GM23338 (cell line): Measurements from ENCODE around the gene ARL15. TPM values are rescaled to one million over a fixed set of nuclear protein-coding genes. Genes with fewer than 3 reads are reported as not detected.

Experiments used
- ATAC-seq: fragments of 200-7000 bp; cut with Tn5 transposase; 3 replicates; pipeline ENCODE4 v1.9.1; 2020
- DNase-seq: peaks from one replicate; pipeline ENCODE4 v3.0.0-alpha.2; 2015; ENCODE audit warnings: low spot score
- H2AFZ ChIP-seq: fragments of 200-600 bp; sonication (generic); 2 replicates; pipeline ENCODE4 v1.8.0; 2016; ENCODE audit warnings: antibody characterized with exemption, mild to moderate bottlenecking, moderate library complexity
- H3F3A ChIP-seq: fragments of 200-600 bp; sonication (generic); replicated peaks from 2 replicates; pipeline ENCODE4 v1.8.0; 2017; ENCODE audit warnings: antibody characterized with exemption, mixed run types, low read depth
- H3K27ac ChIP-seq: fragments of 200-600 bp; sonication (generic); 2 replicates; pipeline ENCODE4 v1.6.1; 2016; ENCODE audit warnings: low read depth
- H3K27me3 ChIP-seq: fragments of 200-600 bp; sonication (generic); 2 replicates; pipeline ENCODE4 v1.8.0; 2016; ENCODE audit warnings: mild to moderate bottlenecking, mixed run types, moderate library complexity; ENCODE audit not compliant: insufficient read depth
- H3K36me3 ChIP-seq: fragments of 200-600 bp; sonication (generic); 2 replicates; pipeline ENCODE4 v1.8.0; 2016; ENCODE audit warnings: mild to moderate bottlenecking; ENCODE audit not compliant: insufficient read depth
- H3K4me1 ChIP-seq: fragments of 200-600 bp; sonication (generic); 2 replicates; pipeline ENCODE4 v1.8.0; 2016; ENCODE audit warnings: mild to moderate bottlenecking, moderate library complexity; ENCODE audit not compliant: insufficient read depth
- H3K4me2 ChIP-seq: fragments of 200-600 bp; sonication (generic); 2 replicates; pipeline ENCODE4 v1.7.1; 2017; ENCODE audit warnings: mixed run types
- H3K4me3 ChIP-seq: fragments of 200-600 bp; sonication (generic); 2 replicates; pipeline ENCODE4 v1.6.1; 2016; ENCODE audit warnings: mixed run types
- H3K79me2 ChIP-seq: fragments of 200-600 bp; sonication (generic); replicated peaks from 2 replicates; pipeline ENCODE4 v1.8.0; 2017; ENCODE audit warnings: mild to moderate bottlenecking; ENCODE audit not compliant: insufficient read depth
- H3K9me2 ChIP-seq: fragments of 200-600 bp; sonication (generic); 2 replicates; pipeline ENCODE4 v1.8.0; 2017; ENCODE audit not compliant: insufficient read depth
- H4K20me1 ChIP-seq: fragments of 200-600 bp; sonication (generic); replicated peaks from 2 replicates; pipeline ENCODE4 v1.8.0; 2017; ENCODE audit warnings: mild to moderate bottlenecking; ENCODE audit not compliant: insufficient read depth
- H3K27ac Mint-ChIP-seq: 2 replicates; pipeline ENCODE4 v1.8.0; 2020; ENCODE audit warnings: inconsistent platforms, mild to moderate bottlenecking, moderate library complexity, mixed read lengths
- H3K27me3 Mint-ChIP-seq: 3 replicates; pipeline ENCODE4 v1.8.0; 2022; ENCODE audit warnings: low read depth, mild to moderate bottlenecking, moderate library complexity, mixed read lengths, inconsistent platforms; ENCODE audit not compliant: insufficient read depth, poor library complexity
- H3K36me3 Mint-ChIP-seq: 3 replicates; pipeline ENCODE4 v1.8.0; 2021; ENCODE audit warnings: low read depth, mild to moderate bottlenecking, inconsistent platforms, moderate library complexity, mixed read lengths
- H3K4me1 Mint-ChIP-seq: 3 replicates; pipeline ENCODE4 v1.8.0; 2020; ENCODE audit warnings: mild to moderate bottlenecking, inconsistent platforms, mixed read lengths
- H3K4me3 Mint-ChIP-seq: 3 replicates; pipeline ENCODE4 v1.8.0; 2021; ENCODE audit warnings: moderate library complexity, mild to moderate bottlenecking, inconsistent platforms, mixed read lengths
- H3K9me3 Mint-ChIP-seq: 3 replicates; pipeline ENCODE4 v1.8.0; 2020; ENCODE audit warnings: moderate library complexity, mild to moderate bottlenecking, inconsistent platforms, mixed read lengths
- CTCF ChIP-seq, 2 experiments: fragments of 200-600 bp in 1 of 2; sonication (generic) in 1 of 2; conservative IDR thresholded peaks; 2 replicates each; pipeline versions ENCODE4 v1.5.1 to v1.6.1; 2016 to 2017; ENCODE audit warnings: antibody characterized with exemption in 2 of 2, low read depth in 2 of 2, mild to moderate bottlenecking in 2 of 2, moderate library complexity in 1 of 2
- ETS1 ChIP-seq: IDR thresholded peaks from 2 replicates; pipeline ENCODE4 v1.6.1; 2016; ENCODE audit warnings: antibody characterized with exemption
- EZH2 ChIP-seq: fragments of 200-600 bp; sonication (generic); IDR thresholded peaks from one replicate; pipeline ENCODE4 v1.8.0; 2017; ENCODE audit warnings: antibody characterized with exemption, mild to moderate bottlenecking, low read depth; ENCODE audit not compliant: unreplicated experiment
- JUNB ChIP-seq: IDR thresholded peaks from one replicate; pipeline ENCODE4 v1.6.1; 2016; ENCODE audit warnings: antibody characterized with exemption; ENCODE audit not compliant: unreplicated experiment
- NANOG ChIP-seq: IDR thresholded peaks from 2 replicates; pipeline ENCODE4 v1.6.1; 2016; ENCODE audit warnings: antibody characterized with exemption, borderline replicate concordance
- POLR2AphosphoS5 ChIP-seq: IDR thresholded peaks from 2 replicates; pipeline ENCODE4 v1.6.1; 2016; ENCODE audit warnings: antibody characterized with exemption, low read depth
- STAT1 ChIP-seq: IDR thresholded peaks from one replicate; pipeline ENCODE4 v1.6.1; 2016; ENCODE audit warnings: antibody characterized with exemption; ENCODE audit not compliant: unreplicated experiment
- ZNF114 ChIP-seq: fragments of 250-450 bp; sonication (Bioruptor Pico); IDR thresholded peaks from 2 replicates; pipeline ENCODE4 v1.5.0; 2020; ENCODE audit warnings: mild to moderate bottlenecking, moderate library complexity
- ZNF331 ChIP-seq: fragments of 250-450 bp; sonication (Bioruptor Pico); IDR thresholded peaks from 2 replicates; pipeline ENCODE4 v1.5.0; 2020; ENCODE audit warnings: low read depth, mild to moderate bottlenecking, moderate library complexity
- ZNF462 ChIP-seq: fragments of 250-450 bp; sonication (Bioruptor Pico); IDR thresholded peaks from 2 replicates; pipeline ENCODE4 v1.5.0; 2020; ENCODE audit warnings: mild to moderate bottlenecking, moderate library complexity
- polyA plus RNA-seq: library from polyadenylated mRNA; unstranded; fragments of >200 nt; fragmentation: Nextera tagmentation; extraction: Ambion mirVana; gene quantifications from 2 replicates; pipeline ENCODE4 v1.2.1, GENCODE V29; 2016
- total RNA-seq: library from RNA; depleted of rRNA; stranded (reverse); fragments of >200 nt; shearing (Covaris generic); gene quantifications from 2 replicates; pipeline ENCODE4 v1.2.3, GENCODE V29; 2014

Gene ARL15
- total and polyA plus RNA-seq, 2 experiments from 2014 or later: 13.0 to 54.0 TPM

GRCh38 chr5:54332720-54333119, 22.3 kb upstream of the ARL15 start (continued):
- no peak for TF ChIP-seq ZNF462
- no peak for TF ChIP-seq NANOG
- TF ChIP-seq ETS1: no peak
- TF ChIP-seq POLR2AphosphoS5: no peak

- Histone ChIP-seq H4K20me1 (no peaks in the 10 kb centered on the region), H2AFZ (no peak overlapping the region), H3K79me2 (no peaks in the 10 kb centered on the region), H3K4me2 (no peak overlapping the region), H3F3A (no peaks in the 10 kb centered on the region), H3K4me3 (no peak overlapping the region), H3K36me3 (no peaks in the 10 kb centered on the region), H3K4me1 (peaks cover 8% of the 10 kb centered on the region), H3K9me2 (peaks cover 11% of the 10 kb centered on the region), H3K27me3 (no peaks in the 10 kb centered on the region), H3K27ac (no peak overlapping the region)
- DNase-seq (no peak), ATAC-seq (no peak)
- H3K4me3 Mint-ChIP-seq: no peak overlapping the region
- no peak overlapping the region for H3K27ac Mint-ChIP-seq
- H3K9me3 Mint-ChIP-seq: no peaks in the 10 kb centered on the region; the same call in 2 of the 3 replicates
- H3K27me3 Mint-ChIP-seq: no peaks in the 10 kb centered on the region
- peaks cover 9% of the 10 kb centered on the region for H3K4me1 Mint-ChIP-seq
- H3K36me3 Mint-ChIP-seq: no peaks in the 10 kb centered on the region
- TF ChIP-seq JUNB (no peak), ZNF331 (no peak), CTCF (conservative IDR thresholded peaks at IDR 0.05; ENCODE audit: low read depth in 2 of 2) (no peak), EZH2 (no peak), ZNF114 (CRISPR knock-in tag) (no peak), STAT1 (no peak)
Observed at GRCh38 chr5:54329731-54330709, 19.6 kb upstream of the ARL15 start.
